Measurements from ENCODE around the gene CCND1.

Gene CCND1

GRCh38 chr11:69640995-69641581 is at the start of gene CCND1:
Gene CCND1 (plus strand): TSS chr11:69641156. CDS start chr11:69641314, 158 bp downstream.
- no peak for DNase-seq (ENCODE audit: low read depth)

- DNase-seq (ENCODE audit: low read depth): no peak
These were observed 47.8 kb upstream of the CCND1 start for GRCh38 chr11:69592986-69593650.

- no peak for DNase-seq (ENCODE audit: low read depth)
These were observed 47.1 kb upstream of the CCND1 start for GRCh38 chr11:69593851-69594250.

GRCh38 chr11:69594481-69594880 is 46.5 kb upstream of the CCND1 start:
- no peak for DNase-seq (ENCODE audit: low read depth)

- DNase-seq (ENCODE audit: low read depth): no peak
These were observed 44.9 kb upstream of the CCND1 start for GRCh38 chr11:69595805-69596665.

GRCh38 chr11:69598147-69598546 is 42.8 kb upstream of the CCND1 start:
- no peak for DNase-seq (ENCODE audit: low read depth)

- DNase-seq (ENCODE audit: low read depth): no peak
These were observed 41.5 kb upstream of the CCND1 start for GRCh38 chr11:69599502-69599901.

GRCh38 chr11:69600001-69600400 is 41.0 kb upstream of the CCND1 start:
- DNase-seq (ENCODE audit: low read depth): no peak

GRCh38 chr11:69601011-69601975 is 39.7 kb upstream of the CCND1 start:
- DNase-seq (ENCODE audit: low read depth): no peak

GRCh38 chr11:69603111-69603836 is 37.7 kb upstream of the CCND1 start:
- no peak for DNase-seq (ENCODE audit: low read depth)

- DNase-seq (ENCODE audit: low read depth): no peak
These were observed 36.9 kb upstream of the CCND1 start for GRCh38 chr11:69604055-69604454.

- DNase-seq (ENCODE audit: low read depth): no peak
These were observed 35.0 kb upstream of the CCND1 start for GRCh38 chr11:69605737-69606526.

- DNase-seq (ENCODE audit: low read depth): no peak
These were observed 31.6 kb upstream of the CCND1 start for GRCh38 chr11:69609351-69609750.

GRCh38 chr11:69611548-69612526 is 29.1 kb upstream of the CCND1 start:
- no peak for DNase-seq (ENCODE audit: low read depth)

- no peak for DNase-seq (ENCODE audit: low read depth)
These were observed 27.4 kb upstream of the CCND1 start for GRCh38 chr11:69613594-69613993.

- DNase-seq (ENCODE audit: low read depth): no peak
These were observed 26.9 kb upstream of the CCND1 start for GRCh38 chr11:69614085-69614484.

GRCh38 chr11:69615545-69616278 is 25.2 kb upstream of the CCND1 start:
- no peak for DNase-seq (ENCODE audit: low read depth)

GRCh38 chr11:69617220-69617619 is 23.7 kb upstream of the CCND1 start:
- DNase-seq (ENCODE audit: low read depth): no peak
